ENCODE data around the gene MPL.

Gene MPL

DNA sequence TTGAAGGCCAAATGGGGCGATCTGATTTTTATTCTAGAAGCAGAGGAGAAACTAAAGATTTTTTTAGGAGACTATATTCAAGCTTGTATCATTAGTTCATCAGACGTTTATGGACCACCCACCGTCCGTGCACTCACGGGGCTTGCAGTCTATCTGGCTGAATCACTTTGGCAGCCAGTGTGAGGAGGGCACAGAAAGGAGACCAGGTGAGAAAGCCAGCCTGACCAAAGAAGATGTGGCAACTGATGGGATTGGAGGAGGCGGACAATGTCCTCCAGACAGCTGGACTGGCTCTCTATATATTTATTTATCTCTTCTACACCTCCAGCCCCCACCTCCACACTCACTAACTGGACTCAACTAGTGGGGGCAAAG is 31.0 kb downstream of the MPL start:
- TF ChIP-seq, protein P1, sequence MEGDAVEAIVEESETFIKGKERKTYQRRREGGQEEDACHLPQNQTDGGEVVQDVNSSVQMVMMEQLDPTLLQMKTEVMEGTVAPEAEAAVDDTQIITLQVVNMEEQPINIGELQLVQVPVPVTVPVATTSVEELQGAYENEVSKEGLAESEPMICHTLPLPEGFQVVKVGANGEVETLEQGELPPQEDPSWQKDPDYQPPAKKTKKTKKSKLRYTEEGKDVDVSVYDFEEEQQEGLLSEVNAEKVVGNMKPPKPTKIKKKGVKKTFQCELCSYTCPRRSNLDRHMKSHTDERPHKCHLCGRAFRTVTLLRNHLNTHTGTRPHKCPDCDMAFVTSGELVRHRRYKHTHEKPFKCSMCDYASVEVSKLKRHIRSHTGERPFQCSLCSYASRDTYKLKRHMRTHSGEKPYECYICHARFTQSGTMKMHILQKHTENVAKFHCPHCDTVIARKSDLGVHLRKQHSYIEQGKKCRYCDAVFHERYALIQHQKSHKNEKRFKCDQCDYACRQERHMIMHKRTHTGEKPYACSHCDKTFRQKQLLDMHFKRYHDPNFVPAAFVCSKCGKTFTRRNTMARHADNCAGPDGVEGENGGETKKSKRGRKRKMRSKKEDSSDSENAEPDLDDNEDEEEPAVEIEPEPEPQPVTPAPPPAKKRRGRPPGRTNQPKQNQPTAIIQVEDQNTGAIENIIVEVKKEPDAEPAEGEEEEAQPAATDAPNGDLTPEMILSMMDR (IDR thresholded peaks at IDR 0.05) = no peak

DNA sequence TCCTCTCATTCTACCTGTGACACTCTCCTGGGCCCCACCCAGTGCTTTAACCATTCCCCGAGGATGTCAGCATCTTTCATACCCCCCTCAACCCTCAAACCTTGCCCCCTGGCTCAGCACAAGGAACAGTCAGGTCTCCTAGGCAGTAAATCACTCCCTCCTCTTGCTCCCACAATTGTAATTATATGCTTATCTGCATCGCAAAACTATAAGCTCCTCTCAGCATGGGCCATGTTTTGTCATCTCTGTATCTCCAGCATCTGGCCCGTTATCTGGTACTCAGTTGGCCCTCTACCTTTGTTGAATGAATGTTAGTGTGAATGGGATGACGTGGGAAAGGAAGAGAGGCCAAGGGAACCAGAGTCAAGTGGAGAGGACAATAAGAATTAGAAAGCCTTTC is 32.9 kb downstream of the MPL start:
- TF ChIP-seq, protein P1 (IDR thresholded peaks at IDR 0.05) = no peak

DNA sequence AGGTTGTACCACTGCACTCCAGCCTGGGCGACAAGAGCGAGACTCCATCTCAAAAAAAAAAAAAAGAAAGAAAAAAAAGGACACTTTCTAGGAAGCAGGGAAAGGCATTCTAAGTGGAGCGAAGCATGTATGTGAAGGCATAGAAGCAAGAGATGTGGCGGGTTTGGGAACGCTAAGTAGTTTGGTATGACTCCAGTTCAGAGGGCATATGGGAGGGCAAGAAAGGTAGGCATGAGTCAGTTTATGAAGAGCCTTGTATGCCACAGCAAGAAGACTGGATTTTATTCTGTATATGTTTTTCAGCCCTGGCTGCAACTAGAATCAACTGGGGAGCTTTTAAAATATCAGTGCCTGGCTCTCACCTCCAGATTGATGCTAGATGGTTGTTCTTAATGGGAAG is 34.6 kb downstream of the MPL start:
- TF ChIP-seq, protein P1 (IDR thresholded peaks at IDR 0.05) = no peak

DNA sequence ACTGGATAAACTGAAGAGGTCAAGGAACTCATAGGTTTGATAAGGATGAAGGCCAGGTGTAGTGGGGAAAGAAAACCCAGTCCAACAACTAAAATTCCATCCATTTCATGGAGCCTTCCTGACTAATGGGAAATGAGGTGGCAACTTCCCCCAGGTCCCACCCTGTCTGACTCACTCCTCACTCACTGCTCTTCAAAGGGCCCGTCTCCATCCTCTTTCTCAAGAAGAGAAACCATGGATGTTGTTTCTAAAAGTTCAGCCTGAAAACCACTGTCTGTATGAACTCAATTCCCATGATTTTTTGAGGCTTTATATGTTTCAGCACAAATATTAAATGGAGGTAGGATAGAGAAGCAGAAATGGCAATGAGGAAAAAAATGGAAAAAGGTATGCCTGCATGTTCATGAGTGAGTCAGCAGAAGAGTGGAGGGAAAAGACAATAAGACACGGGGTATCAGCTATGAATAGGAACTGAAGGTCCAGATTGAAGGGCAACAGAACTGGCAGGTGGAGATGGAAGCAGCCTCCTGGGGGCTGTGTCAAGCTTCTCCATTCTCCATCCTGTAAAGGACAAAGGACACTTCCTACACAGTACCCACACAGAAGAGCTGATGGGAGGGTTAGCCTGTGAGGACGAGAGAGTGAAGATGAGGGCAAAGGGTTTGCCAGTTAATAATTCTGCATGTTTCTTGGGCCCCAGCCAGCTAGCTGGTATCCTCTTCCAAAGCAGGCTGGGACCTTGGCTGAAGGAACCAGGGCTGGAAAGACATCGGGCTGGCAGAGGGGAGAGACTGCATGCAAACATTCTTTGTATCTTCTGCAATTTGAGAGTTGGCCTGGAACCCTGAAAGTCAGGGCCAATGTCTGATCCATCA is 35.7 kb downstream of the MPL start:
- TF ChIP-seq, protein P1 (IDR thresholded peaks at IDR 0.05) = no peak

DNA sequence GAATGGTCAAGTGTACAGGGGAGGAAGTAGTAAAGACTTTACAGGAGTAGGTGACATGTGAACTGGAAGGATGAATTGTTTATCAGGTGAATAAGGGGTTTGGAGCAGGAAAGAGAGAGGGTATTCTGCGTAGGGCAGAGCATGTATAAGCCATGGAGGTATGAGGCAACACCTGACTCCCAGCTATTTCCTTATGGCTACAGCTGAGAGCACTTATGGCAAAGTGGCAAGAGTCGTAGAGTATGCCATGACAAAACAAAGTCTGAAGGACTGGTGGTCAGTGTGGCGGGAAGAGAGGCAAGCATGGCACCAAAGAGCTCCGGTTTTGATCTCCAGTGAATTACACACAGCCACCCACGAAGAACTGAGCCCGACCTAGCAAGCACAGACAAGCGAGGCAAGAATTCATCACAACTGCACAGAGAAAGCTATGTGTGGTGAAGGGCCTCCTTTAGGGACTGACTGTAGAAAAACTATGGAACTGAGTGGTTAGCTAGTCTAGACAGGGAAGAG is 39.2 kb downstream of the MPL start:
- TF ChIP-seq, protein P1 (IDR thresholded peaks at IDR 0.05) = no peak

DNA sequence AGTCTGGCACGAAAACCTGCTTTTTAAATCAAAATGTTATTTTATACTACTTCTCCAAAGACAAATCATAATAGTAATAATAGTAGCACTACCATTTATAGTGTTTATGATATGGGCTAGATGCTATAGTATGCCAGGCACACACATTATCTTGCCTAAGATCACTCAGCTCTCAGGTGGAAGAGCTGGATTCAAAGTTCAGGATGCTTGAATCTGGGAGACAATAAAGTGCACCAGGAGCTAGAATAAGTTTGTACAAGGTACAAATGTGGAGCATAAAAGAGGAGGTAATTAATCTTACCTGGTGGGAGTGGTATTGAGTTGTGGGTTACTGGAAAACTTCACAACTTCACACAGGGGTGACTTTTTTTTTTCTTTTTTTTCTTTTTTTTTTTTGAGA is 40.2 kb downstream of the MPL start:
- TF ChIP-seq, protein P1 (IDR thresholded peaks at IDR 0.05) = no peak

DNA sequence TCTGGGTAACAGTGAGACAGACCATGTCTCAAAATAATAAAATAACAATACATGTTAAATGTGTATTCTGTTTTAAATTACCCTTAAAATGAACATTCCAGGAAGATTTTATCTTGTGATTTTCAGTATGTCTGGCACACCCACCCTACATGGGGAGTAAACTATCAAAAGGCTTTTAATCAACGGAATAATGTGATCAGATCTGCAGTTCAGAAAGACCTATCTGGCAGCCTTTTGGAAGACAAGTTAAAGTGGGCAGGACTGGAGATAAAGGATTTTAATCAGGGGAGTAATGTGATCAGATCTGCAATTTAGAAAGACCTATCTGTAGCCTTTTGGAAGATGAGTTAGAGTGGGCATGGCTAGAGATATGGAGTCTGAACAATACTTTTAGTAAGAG is 41.9 kb downstream of the MPL start:
- TF ChIP-seq, protein P1 (IDR thresholded peaks at IDR 0.05) = no peak

All from LNCAP (cell line).